ENCODE results near the gene STARD3. TPM values are rescaled to one million over a fixed set of nuclear protein-coding genes. Genes with fewer than 3 reads are reported as not detected.

Gene STARD3
- total and polyA plus RNA-seq, 2 donors (not counting 3 experiments of a cell fraction or from before 2014, with no cell fraction given), result 51.0 to 75.7 TPM

DNA sequence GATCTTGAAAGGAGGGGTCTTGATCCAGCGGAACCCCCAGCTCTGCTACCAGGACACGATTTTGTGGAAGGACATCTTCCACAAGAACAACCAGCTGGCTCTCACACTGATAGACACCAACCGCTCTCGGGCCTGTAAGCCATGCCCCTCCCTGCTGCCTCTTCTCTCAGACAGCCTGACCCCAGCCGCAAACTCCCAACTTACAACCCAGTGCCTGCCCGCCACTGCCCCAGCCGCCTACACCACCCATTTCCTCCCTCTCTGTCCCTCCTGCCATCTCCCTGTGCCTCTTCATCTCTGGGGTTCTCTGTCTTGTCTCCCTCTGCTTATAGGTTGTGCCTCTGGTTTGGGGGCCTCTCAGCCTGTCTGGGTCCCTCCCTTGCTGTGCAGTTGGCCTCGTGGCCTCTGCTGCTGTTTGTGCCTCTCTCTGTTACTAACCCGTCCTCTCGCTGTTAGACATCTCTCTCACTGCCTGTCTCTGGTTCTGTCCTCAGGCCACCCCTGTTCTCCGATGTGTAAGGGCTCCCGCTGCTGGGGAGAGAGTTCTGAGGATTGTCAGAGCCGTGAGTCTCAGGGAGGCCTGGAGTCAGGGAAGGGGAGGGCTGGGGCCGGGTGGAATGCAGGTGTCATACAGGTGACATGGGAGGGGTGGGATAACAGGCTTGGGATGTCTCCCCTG, 72.5 kb downstream of the STARD3 start:
- intact Hi-C loops (cut with micrococcal nuclease), result no loop called here
- TF ChIP-seq EZH2 (IDR thresholded peaks at IDR 0.05; ENCODE audit: borderline replicate concordance, low read depth, low read length, severe bottlenecking), result no peak
- no peak for TF ChIP-seq POLR2A (IDR thresholded peaks at IDR 0.05; ENCODE audit: low read depth, low read length)
- no peak for TF ChIP-seq POLR2AphosphoS5 (IDR thresholded peaks at IDR 0.05; ENCODE audit: insufficient read depth, low read depth, low read length)
- no peak for TF ChIP-seq MYC (IDR thresholded peaks at IDR 0.05; ENCODE audit: low read depth, low read length)
- no peak for TF ChIP-seq FOS (IDR thresholded peaks at IDR 0.05; ENCODE audit: borderline replicate concordance, insufficient read depth, low read length)
- Histone ChIP-seq H3K4me3 (replicated peaks in 1 of 3; ENCODE audit: insufficient read depth in 1 of 3, low read depth in 1 of 3, low read length in 3 of 3) (no peak overlapping the region), H3K27ac (ENCODE audit: insufficient read depth, low read depth, low read length) (no peak overlapping the region), H3K9me3 (replicated peaks; ENCODE audit: control insufficient read depth, insufficient read depth, low read length) (no peaks in the 10 kb centered on the region), H3K9me1 (replicated peaks; ENCODE audit: control insufficient read depth, extremely low read depth, insufficient read depth, low read length) (no peaks in the 10 kb centered on the region), H4K20me1 (replicated peaks; ENCODE audit: control insufficient read depth, extremely low read depth, insufficient read depth, low read length) (no peaks in the 10 kb centered on the region), H3K4me1 (ENCODE audit: control insufficient read depth, extremely low read depth, insufficient read depth, low read length) (peaks cover 2% of the 10 kb centered on the region), H3K36me3 (ENCODE audit: control insufficient read depth in 2 of 2, extremely low read depth in 1 of 2, insufficient read depth in 2 of 2, low read length in 2 of 2) (peaks cover 0 to 3% of the 10 kb centered on the region in 2 experiments), H3K9ac (replicated peaks; ENCODE audit: extremely low read depth, insufficient read depth, low read length) (no peak overlapping the region), H3K27me3 (ENCODE audit: control insufficient read depth in 2 of 2, insufficient read depth in 2 of 2, low read length in 2 of 2) (no peaks in the 10 kb centered on the region), H2AFZ (ENCODE audit: low read depth, low read length) (no peak overlapping the region), H3K4me2 (ENCODE audit: insufficient read depth, low read length) (no peak overlapping the region), H3K79me2 (ENCODE audit: control insufficient read depth, insufficient read depth, low read length) (no peaks in the 10 kb centered on the region)
- dilution Hi-C loops (cut with MboI; ENCODE audit: extremely low pct_ligation_motif_present, low sequenced_read_pairs), result no loop called here
- ChIA-PET POLR2A (no interaction called here), CTCF (interaction anchor here (1.4 to 1.8 kb wide), 2 partner anchors 21 to 86 kb away, joined by 3 to 5 read pairs; partner anchors contain the start of gene MIEN1)
- no peak for FAIRE-seq
- no peak for DNase-seq (ENCODE audit: low read depth, low spot score)
- no TSS peak for BruUV-seq (replicated peaks)

GRCh38 chr17:39709998-39710964, 73.3 kb downstream of the STARD3 start:
- TF ChIP-seq EZH2 (IDR thresholded peaks at IDR 0.05; ENCODE audit: borderline replicate concordance, low read depth, low read length, severe bottlenecking) (no peak), GATA2 (IDR thresholded peaks at IDR 0.05; ENCODE audit: insufficient read depth, insufficient read length, low read depth, low read length) (no peak), POLR2A (IDR thresholded peaks at IDR 0.05; ENCODE audit: low read depth, low read length) (no peak), POLR2AphosphoS5 (IDR thresholded peaks at IDR 0.05; ENCODE audit: insufficient read depth, low read depth, low read length) (no peak), JUN (IDR thresholded peaks at IDR 0.05; ENCODE audit: borderline replicate concordance, insufficient read depth, insufficient read length, low read depth) (no peak), MYC (IDR thresholded peaks at IDR 0.05; ENCODE audit: low read depth, low read length) (no peak), FOS (IDR thresholded peaks at IDR 0.05; ENCODE audit: borderline replicate concordance, insufficient read depth, low read length) (no peak)
- TF ChIP-seq, protein P1, sequence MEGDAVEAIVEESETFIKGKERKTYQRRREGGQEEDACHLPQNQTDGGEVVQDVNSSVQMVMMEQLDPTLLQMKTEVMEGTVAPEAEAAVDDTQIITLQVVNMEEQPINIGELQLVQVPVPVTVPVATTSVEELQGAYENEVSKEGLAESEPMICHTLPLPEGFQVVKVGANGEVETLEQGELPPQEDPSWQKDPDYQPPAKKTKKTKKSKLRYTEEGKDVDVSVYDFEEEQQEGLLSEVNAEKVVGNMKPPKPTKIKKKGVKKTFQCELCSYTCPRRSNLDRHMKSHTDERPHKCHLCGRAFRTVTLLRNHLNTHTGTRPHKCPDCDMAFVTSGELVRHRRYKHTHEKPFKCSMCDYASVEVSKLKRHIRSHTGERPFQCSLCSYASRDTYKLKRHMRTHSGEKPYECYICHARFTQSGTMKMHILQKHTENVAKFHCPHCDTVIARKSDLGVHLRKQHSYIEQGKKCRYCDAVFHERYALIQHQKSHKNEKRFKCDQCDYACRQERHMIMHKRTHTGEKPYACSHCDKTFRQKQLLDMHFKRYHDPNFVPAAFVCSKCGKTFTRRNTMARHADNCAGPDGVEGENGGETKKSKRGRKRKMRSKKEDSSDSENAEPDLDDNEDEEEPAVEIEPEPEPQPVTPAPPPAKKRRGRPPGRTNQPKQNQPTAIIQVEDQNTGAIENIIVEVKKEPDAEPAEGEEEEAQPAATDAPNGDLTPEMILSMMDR (IDR thresholded peaks at IDR 0.05; ENCODE audit: extremely low read depth in 1 of 2, insufficient read depth in 1 of 2, low read depth in 1 of 2, low read length in 2 of 2), result no peak
- TF ChIP-seq, protein P2, sequence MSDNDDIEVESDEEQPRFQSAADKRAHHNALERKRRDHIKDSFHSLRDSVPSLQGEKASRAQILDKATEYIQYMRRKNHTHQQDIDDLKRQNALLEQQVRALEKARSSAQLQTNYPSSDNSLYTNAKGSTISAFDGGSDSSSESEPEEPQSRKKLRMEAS (IDR thresholded peaks at IDR 0.05; ENCODE audit: insufficient read depth, insufficient read length), result no peak
- Histone ChIP-seq H3K79me2 (ENCODE audit: control insufficient read depth, insufficient read depth, low read length) (no peaks in the 10 kb centered on the region), H3K4me3 (replicated peaks in 1 of 3; ENCODE audit: insufficient read depth in 1 of 3, low read depth in 1 of 3, low read length in 3 of 3) (no peak overlapping the region), H3K4me2 (ENCODE audit: insufficient read depth, low read length) (no peak overlapping the region), H3K9me1 (replicated peaks; ENCODE audit: control insufficient read depth, extremely low read depth, insufficient read depth, low read length) (no peaks in the 10 kb centered on the region), H3K36me3 (ENCODE audit: control insufficient read depth in 2 of 2, extremely low read depth in 1 of 2, insufficient read depth in 2 of 2, low read length in 2 of 2) (peaks cover 0 to 3% of the 10 kb centered on the region in 2 experiments), H3K27me3 (ENCODE audit: control insufficient read depth in 2 of 2, insufficient read depth in 2 of 2, low read length in 2 of 2) (no peaks in the 10 kb centered on the region), H3K4me1 (ENCODE audit: control insufficient read depth, extremely low read depth, insufficient read depth, low read length) (peaks cover 4% of the 10 kb centered on the region), H3K27ac (ENCODE audit: insufficient read depth, low read depth, low read length) (no peak overlapping the region), H3K9ac (replicated peaks; ENCODE audit: extremely low read depth, insufficient read depth, low read length) (no peak overlapping the region), H4K20me1 (replicated peaks; ENCODE audit: control insufficient read depth, extremely low read depth, insufficient read depth, low read length) (no peaks in the 10 kb centered on the region), H2AFZ (ENCODE audit: low read depth, low read length) (no peak overlapping the region), H3K9me3 (replicated peaks; ENCODE audit: control insufficient read depth, insufficient read depth, low read length) (no peaks in the 10 kb centered on the region)
- CTCF ChIA-PET, result interaction anchor here (1.0 to 1.4 kb wide), 4 partner anchors 20 to 90 kb away, joined by 3 to 5 read pairs (median 3); partner anchors contain the start of gene MIEN1
- FAIRE-seq, result no peak
- DNase-seq (ENCODE audit: low read depth, low spot score), result no peak
- BruUV-seq (replicated peaks), result no TSS peak
- POLR2A ChIA-PET, result no interaction called here
- intact Hi-C loops (cut with micrococcal nuclease) (no loop called here), dilution Hi-C loops (cut with MboI; ENCODE audit: extremely low pct_ligation_motif_present, low sequenced_read_pairs) (no loop called here)

Measured in endothelial cell of umbilical vein (primary cell).